ENCODE data around the gene POLR3G.

DNA sequence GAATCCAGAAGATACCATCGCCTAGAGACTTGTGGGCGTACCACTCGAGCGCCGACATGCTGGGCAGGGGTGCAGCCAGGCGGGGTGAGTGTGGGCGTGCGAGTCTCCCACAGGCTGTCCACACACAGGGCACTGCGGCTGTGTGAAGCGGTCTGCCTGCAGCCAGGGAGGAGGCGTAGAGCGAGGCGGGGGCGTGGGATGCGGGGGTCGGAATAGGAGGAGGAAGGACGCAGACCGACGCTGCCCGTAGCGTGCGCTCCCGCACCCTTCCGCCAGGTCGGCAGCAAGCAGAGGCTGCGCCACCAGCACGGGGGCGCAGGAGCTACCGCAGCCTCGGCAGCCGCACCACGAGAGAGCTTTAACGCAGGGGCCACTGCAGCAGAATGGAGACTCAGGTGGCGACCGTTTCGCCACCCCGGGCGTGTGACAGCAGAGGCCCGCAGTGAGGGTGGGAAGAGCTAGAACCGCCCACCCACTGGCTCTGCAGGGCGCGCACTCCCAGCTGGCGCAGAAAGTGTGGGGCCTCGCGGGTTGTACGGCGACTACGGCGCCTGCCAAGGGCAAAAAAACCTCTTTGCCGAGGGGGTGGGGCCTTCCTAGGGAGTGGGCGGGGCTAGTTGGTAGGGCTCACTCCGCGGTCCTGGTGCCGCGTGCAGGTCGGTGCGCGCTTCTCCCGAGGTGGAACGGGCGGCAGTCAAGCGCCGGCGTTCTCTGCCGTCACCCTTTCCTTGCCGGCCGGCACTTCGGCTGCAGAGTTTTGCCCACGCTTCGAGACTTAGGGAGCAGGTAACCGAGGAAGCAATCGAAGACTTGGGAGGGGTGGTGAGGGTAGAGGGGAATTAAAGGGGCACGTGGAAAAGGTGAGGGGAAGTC, at the start of gene POLR3G, which contains the start of gene MBLAC2:
- TF ChIP-seq ZFX (IDR thresholded peaks at IDR 0.05; ENCODE audit: borderline replicate concordance): no peak
- TF ChIP-seq, protein P1, sequence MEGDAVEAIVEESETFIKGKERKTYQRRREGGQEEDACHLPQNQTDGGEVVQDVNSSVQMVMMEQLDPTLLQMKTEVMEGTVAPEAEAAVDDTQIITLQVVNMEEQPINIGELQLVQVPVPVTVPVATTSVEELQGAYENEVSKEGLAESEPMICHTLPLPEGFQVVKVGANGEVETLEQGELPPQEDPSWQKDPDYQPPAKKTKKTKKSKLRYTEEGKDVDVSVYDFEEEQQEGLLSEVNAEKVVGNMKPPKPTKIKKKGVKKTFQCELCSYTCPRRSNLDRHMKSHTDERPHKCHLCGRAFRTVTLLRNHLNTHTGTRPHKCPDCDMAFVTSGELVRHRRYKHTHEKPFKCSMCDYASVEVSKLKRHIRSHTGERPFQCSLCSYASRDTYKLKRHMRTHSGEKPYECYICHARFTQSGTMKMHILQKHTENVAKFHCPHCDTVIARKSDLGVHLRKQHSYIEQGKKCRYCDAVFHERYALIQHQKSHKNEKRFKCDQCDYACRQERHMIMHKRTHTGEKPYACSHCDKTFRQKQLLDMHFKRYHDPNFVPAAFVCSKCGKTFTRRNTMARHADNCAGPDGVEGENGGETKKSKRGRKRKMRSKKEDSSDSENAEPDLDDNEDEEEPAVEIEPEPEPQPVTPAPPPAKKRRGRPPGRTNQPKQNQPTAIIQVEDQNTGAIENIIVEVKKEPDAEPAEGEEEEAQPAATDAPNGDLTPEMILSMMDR (IDR thresholded peaks at IDR 0.05): peak; percentile 54
